ENCODE results near the gene NUDT19. TPM values are rescaled to one million over a fixed set of nuclear protein-coding genes. Genes with fewer than 3 reads are reported as not detected.
A peak's percentile ranks its signal among the peaks of the same experiment; 100 is the strongest.
"Not testable (repeated sequence)": the region's sequence is repeated elsewhere in the genome, so short reads cannot be mapped to it uniquely, and the experiment has no call there.

Gene NUDT19
- total and polyA plus RNA-seq, 2 donors from 2014 or later = 8.8 to 11.7 TPM

DNA sequence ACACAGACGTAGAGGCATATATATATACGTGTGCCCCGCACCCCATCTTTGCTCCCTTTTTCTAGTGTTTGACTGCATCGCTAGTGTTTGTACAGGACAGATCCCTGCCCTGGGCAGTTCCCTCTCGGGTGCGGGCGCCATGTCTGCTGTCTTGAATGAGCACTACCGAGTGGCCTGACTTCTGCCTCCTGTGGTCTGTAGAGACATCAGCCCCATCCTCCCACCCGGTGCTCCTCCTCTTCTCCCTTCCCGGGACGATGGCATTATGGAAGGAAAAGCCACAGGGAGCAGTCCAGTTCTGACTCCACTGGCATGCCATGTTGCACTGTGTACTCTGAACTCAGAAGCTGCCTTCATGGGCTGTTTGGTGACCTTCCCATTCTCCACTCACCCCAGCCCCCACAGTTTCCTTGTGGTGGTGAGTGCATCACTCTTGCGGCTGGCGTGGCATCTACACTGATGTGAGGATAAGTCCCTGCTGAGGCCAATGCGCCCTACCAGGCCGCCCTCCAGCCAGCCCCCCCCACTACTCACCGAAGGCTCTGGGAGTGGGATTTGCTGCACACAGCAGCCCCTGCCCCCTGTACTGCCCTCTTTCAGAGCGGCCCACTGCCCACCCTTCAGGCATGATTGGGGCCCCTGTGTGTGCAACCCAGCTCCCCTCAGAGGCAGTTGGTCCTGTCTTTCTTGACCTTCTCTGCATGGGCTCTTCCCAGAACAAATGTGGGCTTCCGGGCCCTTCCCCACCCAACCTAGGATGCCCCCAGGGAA lies 53.1 kb downstream of the NUDT19 start:
- Histone ChIP-seq H3K4me1 (ENCODE audit: control insufficient read depth in 2 of 3, insufficient read depth in 2 of 3, low read depth in 1 of 3, low read length in 3 of 3) (no peaks in the 10 kb centered on the region), H3K27ac (ENCODE audit: low read depth in 2 of 2, low read length in 2 of 2) (no peak overlapping the region), H3K9ac (ENCODE audit: low read length in 3 of 3) (no peak overlapping the region), H3K9me3 (ENCODE audit: control insufficient read depth in 2 of 3, insufficient read depth in 1 of 3, low read length in 3 of 3) (no peaks in the 10 kb centered on the region), H3K4me3 (ENCODE audit: low read length in 3 of 3) (no peak overlapping the region), H3K36me3 (ENCODE audit: control insufficient read depth in 2 of 3, insufficient read depth in 3 of 3, low read length in 3 of 3) (no peaks in the 10 kb centered on the region), H3K27me3 (ENCODE audit: control insufficient read depth, insufficient read depth, low read length) (no peaks in the 10 kb centered on the region)
- intact Hi-C loops (cut with DNase I) = no loop called here
- no peak for TF ChIP-seq CTCF (IDR thresholded peaks at IDR 0.05; ENCODE audit: borderline replicate concordance, extremely low read depth, insufficient read depth)
- FAIRE-seq (no peak), DNase-seq (no peak)

- H3K4me3 ChIP-seq (ENCODE audit: low read length in 3 of 3); H3K9me3 ChIP-seq (ENCODE audit: control insufficient read depth in 2 of 3, insufficient read depth in 1 of 3, low read length in 3 of 3); intact Hi-C loops (cut with DNase I); H3K4me1 ChIP-seq (ENCODE audit: control insufficient read depth in 2 of 3, insufficient read depth in 2 of 3, low read depth in 1 of 3, low read length in 3 of 3); DNase-seq; H3K27ac ChIP-seq (ENCODE audit: low read depth in 2 of 2, low read length in 2 of 2); H3K9ac ChIP-seq (ENCODE audit: low read length in 3 of 3); FAIRE-seq; H3K36me3 ChIP-seq (ENCODE audit: control insufficient read depth in 2 of 3, insufficient read depth in 3 of 3, low read length in 3 of 3); H3K27me3 ChIP-seq (ENCODE audit: control insufficient read depth, insufficient read depth, low read length): not testable (repeated sequence)
These were observed 54.1 kb downstream of the NUDT19 start for GRCh38 chr19:32745594-32746251.

DNA sequence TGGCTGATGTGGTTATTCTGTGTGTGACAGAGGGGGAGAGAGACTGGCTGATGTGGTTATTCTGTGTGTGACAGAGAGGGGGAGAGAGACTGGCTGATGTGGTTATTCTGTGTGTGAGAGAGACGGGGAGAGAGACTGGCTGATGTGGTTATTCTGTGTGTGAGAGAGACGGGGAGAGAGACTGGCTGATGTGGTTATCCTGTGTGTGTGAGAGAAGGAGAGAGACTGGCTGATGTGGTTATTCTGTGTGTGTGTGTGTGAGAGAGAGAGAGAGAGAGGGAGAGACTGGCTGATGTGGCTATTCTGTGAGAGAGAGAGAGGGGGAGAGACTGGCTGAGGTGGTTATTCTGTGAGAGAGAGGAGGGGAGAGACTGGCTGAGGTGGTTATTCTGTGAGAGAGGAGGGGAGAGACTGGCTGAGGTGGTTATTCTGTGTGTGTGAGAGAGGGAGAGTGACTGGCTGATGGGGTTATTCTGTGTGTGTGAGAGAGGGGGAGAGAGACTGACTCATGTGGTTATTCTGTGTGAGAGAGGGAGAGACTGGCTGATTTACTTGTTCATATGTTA lies 55.1 kb downstream of the NUDT19 start:
- H3K36me3 ChIP-seq (ENCODE audit: control insufficient read depth in 2 of 3, insufficient read depth in 3 of 3, low read length in 3 of 3); intact Hi-C loops (cut with DNase I); H3K9ac ChIP-seq (ENCODE audit: low read length in 3 of 3); FAIRE-seq; H3K4me1 ChIP-seq (ENCODE audit: control insufficient read depth in 2 of 3, insufficient read depth in 2 of 3, low read depth in 1 of 3, low read length in 3 of 3); H3K27me3 ChIP-seq (ENCODE audit: control insufficient read depth, insufficient read depth, low read length); H3K4me3 ChIP-seq (ENCODE audit: low read length in 3 of 3); H3K9me3 ChIP-seq (ENCODE audit: control insufficient read depth in 2 of 3, insufficient read depth in 1 of 3, low read length in 3 of 3); H3K27ac ChIP-seq (ENCODE audit: low read depth in 2 of 2, low read length in 2 of 2): not testable (repeated sequence)
- peak in 1 of 5 donors; percentile 5 for DNase-seq

GRCh38 chr19:32748497-32748896 lies 56.9 kb downstream of the NUDT19 start:
- FAIRE-seq (no peak), DNase-seq (no peak)
- no peaks in the 10 kb centered on the region for H3K4me1 ChIP-seq (ENCODE audit: control insufficient read depth in 2 of 3, insufficient read depth in 2 of 3, low read depth in 1 of 3, low read length in 3 of 3)
- no peak overlapping the region for H3K4me3 ChIP-seq (ENCODE audit: low read length in 3 of 3)
- H3K9ac ChIP-seq (ENCODE audit: low read length in 3 of 3) = no peak overlapping the region
- intact Hi-C loops (cut with DNase I) = no loop called here
- H3K27ac ChIP-seq (ENCODE audit: low read depth in 2 of 2, low read length in 2 of 2) = no peak overlapping the region
- H3K9me3 ChIP-seq (ENCODE audit: control insufficient read depth in 2 of 3, insufficient read depth in 1 of 3, low read length in 3 of 3) = no peaks in the 10 kb centered on the region
- H3K36me3 ChIP-seq (ENCODE audit: control insufficient read depth in 2 of 3, insufficient read depth in 3 of 3, low read length in 3 of 3) = no peaks in the 10 kb centered on the region
- TF ChIP-seq CTCF (IDR thresholded peaks at IDR 0.05; ENCODE audit: borderline replicate concordance, extremely low read depth, insufficient read depth) = no peak
- no peaks in the 10 kb centered on the region for H3K27me3 ChIP-seq (ENCODE audit: control insufficient read depth, insufficient read depth, low read length)
